ENCODE data around the gene TLCD3B.

TLCD3B gene

DNA sequence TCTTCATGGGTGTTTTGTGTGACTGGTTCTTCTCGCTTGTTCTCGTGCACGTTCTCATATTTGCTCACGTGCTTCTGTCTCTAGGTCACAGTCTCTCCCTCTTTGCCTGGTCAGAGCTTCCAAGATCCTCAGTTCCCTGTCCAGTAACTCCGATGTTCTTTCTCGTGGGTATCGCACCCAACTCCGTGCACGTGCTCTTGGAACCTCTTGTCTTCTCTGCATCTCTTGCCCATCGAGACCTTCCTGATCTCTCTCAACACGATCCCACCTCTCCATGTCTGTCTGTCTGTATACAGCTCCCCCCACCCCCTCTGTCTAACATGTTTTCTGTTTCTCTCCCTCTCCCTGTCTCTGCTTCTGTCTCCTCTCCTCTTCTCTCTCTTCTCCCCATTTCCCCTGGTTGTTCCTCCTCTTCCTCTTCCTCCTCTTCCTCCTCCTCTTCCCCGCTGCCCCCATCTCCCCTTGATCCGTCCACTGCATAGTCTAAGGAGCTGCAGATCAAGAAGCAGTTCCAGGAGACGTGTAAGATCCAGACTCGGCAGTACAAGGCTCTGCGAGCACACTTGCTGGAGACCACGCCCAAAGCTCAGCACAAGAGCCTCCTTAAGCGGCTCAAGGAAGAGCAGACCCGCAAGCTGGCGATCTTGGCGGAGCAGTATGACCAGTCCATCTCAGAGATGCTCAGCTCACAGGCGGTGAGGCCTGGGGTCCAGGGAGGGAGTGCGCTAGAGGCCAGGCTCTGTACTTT is 41.8 kb downstream of the TLCD3B start:
- Histone ChIP-seq H3K27me3 (replicated peaks; ENCODE audit: control insufficient read depth, insufficient read depth, low read length) (no peaks in the 10 kb centered on the region), H3K36me3 (ENCODE audit: control insufficient read depth, insufficient read depth, low read length) (peaks cover 43% of the 10 kb centered on the region), H3K4me3 (replicated peaks; ENCODE audit: low read depth, low read length) (no peak overlapping the region)
- no peak for DNase-seq (ENCODE audit: extremely low read depth, insufficient read length)
- TF ChIP-seq, protein P1, sequence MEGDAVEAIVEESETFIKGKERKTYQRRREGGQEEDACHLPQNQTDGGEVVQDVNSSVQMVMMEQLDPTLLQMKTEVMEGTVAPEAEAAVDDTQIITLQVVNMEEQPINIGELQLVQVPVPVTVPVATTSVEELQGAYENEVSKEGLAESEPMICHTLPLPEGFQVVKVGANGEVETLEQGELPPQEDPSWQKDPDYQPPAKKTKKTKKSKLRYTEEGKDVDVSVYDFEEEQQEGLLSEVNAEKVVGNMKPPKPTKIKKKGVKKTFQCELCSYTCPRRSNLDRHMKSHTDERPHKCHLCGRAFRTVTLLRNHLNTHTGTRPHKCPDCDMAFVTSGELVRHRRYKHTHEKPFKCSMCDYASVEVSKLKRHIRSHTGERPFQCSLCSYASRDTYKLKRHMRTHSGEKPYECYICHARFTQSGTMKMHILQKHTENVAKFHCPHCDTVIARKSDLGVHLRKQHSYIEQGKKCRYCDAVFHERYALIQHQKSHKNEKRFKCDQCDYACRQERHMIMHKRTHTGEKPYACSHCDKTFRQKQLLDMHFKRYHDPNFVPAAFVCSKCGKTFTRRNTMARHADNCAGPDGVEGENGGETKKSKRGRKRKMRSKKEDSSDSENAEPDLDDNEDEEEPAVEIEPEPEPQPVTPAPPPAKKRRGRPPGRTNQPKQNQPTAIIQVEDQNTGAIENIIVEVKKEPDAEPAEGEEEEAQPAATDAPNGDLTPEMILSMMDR (IDR thresholded peaks at IDR 0.05; ENCODE audit: insufficient read depth, low read length, poor library complexity, severe bottlenecking) = no peak

DNA sequence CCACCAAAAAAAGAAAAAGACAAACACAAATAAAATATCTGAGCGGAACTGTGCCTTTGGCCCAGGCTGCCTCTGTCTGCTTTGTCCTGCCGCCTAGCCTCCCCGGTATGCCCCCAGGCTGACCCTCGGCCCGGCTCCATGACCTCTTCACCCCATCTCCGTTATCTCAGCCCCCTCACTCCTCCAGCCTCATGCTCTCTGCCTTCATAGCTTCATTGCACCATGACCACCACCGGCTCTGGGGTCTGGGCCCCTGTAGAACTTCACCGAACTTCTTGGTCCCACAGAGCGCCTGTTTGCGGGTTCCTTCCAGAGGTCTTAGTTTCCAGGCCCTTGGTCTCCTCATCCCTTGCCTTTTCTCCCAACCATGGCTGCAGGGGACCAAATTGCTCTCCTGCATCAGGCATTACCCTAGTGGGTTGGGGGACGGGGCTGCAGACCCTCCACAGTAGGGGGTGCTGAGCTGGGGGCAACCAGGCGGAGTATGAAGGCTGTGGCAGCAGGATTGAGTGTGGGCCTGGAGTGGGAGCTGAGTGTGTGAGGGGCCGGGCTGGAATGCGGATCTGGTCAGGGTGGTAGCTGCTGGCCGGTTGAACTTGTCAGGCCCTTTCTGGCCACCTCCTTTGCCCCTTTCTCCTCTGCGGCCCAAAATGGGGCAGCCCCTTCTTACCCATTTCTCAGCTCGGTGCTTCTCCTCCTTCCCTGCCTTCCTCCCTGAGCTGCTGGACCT is 42.6 kb downstream of the TLCD3B start:
- DNase-seq (ENCODE audit: extremely low read depth, insufficient read length) = no peak
- Histone ChIP-seq H3K27me3 (replicated peaks; ENCODE audit: control insufficient read depth, insufficient read depth, low read length) (no peaks in the 10 kb centered on the region), H3K36me3 (ENCODE audit: control insufficient read depth, insufficient read depth, low read length) (peaks cover 49% of the 10 kb centered on the region), H3K4me3 (replicated peaks; ENCODE audit: low read depth, low read length) (no peak overlapping the region)
- TF ChIP-seq, protein P1 (IDR thresholded peaks at IDR 0.05; ENCODE audit: insufficient read depth, low read length, poor library complexity, severe bottlenecking) = no peak

DNA sequence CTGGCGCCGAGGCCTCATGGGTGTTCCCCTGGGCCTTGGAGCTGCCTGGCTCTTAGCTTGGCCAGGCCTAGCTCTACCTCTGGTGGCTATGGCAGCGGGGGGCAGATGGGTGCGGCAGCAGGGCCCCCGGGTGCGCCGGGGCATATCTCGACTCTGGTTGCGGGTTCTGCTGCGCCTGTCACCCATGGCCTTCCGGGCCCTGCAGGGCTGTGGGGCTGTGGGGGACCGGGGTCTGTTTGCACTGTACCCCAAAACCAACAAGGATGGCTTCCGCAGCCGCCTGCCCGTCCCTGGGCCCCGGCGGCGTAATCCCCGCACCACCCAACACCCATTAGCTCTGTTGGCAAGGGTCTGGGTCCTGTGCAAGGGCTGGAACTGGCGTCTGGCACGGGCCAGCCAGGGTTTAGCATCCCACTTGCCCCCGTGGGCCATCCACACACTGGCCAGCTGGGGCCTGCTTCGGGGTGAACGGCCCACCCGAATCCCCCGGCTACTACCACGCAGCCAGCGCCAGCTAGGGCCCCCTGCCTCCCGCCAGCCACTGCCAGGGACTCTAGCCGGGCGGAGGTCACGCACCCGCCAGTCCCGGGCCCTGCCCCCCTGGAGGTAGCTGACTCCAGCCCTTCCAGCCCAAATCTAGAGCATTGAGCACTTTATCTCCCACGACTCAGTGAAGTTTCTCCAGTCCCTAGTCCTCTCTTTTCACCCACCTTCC is 43.5 kb downstream of the TLCD3B start:
- Histone ChIP-seq H3K36me3 (ENCODE audit: control insufficient read depth, insufficient read depth, low read length) (peaks cover 51% of the 10 kb centered on the region), H3K27me3 (replicated peaks; ENCODE audit: control insufficient read depth, insufficient read depth, low read length) (no peaks in the 10 kb centered on the region), H3K4me3 (replicated peaks; ENCODE audit: low read depth, low read length) (no peak overlapping the region)
- TF ChIP-seq, protein P1 (IDR thresholded peaks at IDR 0.05; ENCODE audit: insufficient read depth, low read length, poor library complexity, severe bottlenecking) = no peak
- no peak for DNase-seq (ENCODE audit: extremely low read depth, insufficient read length)

DNA sequence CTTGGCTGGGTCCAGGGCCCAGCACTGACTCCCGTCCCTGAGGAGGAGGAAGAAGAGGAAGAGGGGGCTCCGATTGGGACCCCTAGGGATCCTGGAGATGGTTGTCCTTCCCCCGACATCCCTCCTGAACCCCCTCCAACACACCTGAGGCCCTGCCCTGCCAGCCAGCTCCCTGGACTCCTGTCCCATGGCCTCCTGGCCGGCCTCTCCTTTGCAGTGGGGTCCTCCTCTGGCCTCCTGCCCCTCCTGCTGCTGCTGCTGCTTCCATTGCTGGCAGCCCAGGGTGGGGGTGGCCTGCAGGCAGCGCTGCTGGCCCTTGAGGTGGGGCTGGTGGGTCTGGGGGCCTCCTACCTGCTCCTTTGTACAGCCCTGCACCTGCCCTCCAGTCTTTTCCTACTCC is 44.1 kb downstream of the TLCD3B start:
- TF ChIP-seq, protein P1 (IDR thresholded peaks at IDR 0.05; ENCODE audit: insufficient read depth, low read length, poor library complexity, severe bottlenecking) = no peak
- DNase-seq (ENCODE audit: extremely low read depth, insufficient read length) = no peak
- Histone ChIP-seq H3K4me3 (replicated peaks; ENCODE audit: low read depth, low read length) (no peak overlapping the region), H3K36me3 (ENCODE audit: control insufficient read depth, insufficient read depth, low read length) (peaks cover 49% of the 10 kb centered on the region), H3K27me3 (replicated peaks; ENCODE audit: control insufficient read depth, insufficient read depth, low read length) (no peaks in the 10 kb centered on the region)

DNA sequence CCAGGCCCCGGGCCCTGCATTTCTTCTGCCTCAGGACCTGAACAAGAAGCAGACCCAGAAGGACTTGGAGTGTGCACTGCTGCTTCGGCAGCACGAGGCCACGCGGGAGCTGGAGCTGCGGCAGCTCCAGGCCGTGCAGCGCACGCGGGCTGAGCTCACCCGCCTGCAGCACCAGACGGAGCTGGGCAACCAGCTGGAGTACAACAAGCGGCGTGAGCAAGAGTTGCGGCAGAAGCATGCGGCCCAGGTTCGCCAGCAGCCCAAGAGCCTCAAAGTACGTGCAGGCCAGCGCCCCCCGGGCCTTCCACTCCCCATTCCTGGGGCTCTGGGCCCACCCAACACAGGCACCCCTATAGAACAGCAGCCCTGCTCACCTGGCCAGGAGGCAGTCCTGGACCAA is 44.8 kb downstream of the TLCD3B start:
- H3K36me3 ChIP-seq (ENCODE audit: control insufficient read depth, insufficient read depth, low read length) = peaks cover 54% of the 10 kb centered on the region
- DNase-seq (ENCODE audit: extremely low read depth, insufficient read length) = no peak
- TF ChIP-seq, protein P1 (IDR thresholded peaks at IDR 0.05; ENCODE audit: insufficient read depth, low read length, poor library complexity, severe bottlenecking) = no peak

More for the DNA sequence above, 44.8 kb downstream of the TLCD3B start:
- Histone ChIP-seq H3K27me3 (replicated peaks; ENCODE audit: control insufficient read depth, insufficient read depth, low read length) (no peaks in the 10 kb centered on the region), H3K4me3 (replicated peaks; ENCODE audit: low read depth, low read length) (no peak overlapping the region)
